Measurements from ENCODE around the gene SHLD1. TPM values are rescaled to one million over a fixed set of nuclear protein-coding genes. Genes with fewer than 3 reads are reported as not detected.
"Not testable (repeated sequence)": the region's sequence is repeated elsewhere in the genome, so short reads cannot be mapped to it uniquely, and the experiment has no call there.

SHLD1 gene
- total RNA-seq, 1 donor from 2014 or later = 3.5 TPM

GRCh38 chr20:5781367-5781766, 31.2 kb downstream of the SHLD1 start:
- DNase-seq = not testable (repeated sequence)

- DNase-seq = peak; percentile 17
Measured at GRCh38 chr20:5781798-5782750, 31.9 kb downstream of the SHLD1 start.

GRCh38 chr20:5784735-5785134, 34.5 kb downstream of the SHLD1 start:
- DNase-seq = peak; percentile 24

GRCh38 chr20:5785146-5785545, 34.9 kb downstream of the SHLD1 start:
- DNase-seq = no peak

GRCh38 chr20:5786930-5787795, 37.0 kb downstream of the SHLD1 start:
- DNase-seq = peak; percentile 63

- no peak for DNase-seq
Measured at GRCh38 chr20:5787796-5788165, 37.6 kb downstream of the SHLD1 start.

- DNase-seq = peak; percentile 93
Measured at GRCh38 chr20:5788385-5788895, 38.2 kb downstream of the SHLD1 start.

GRCh38 chr20:5789827-5790226, 39.6 kb downstream of the SHLD1 start:
- DNase-seq = no peak

- DNase-seq = no peak
Measured at GRCh38 chr20:5793916-5794315, 43.7 kb downstream of the SHLD1 start.

- DNase-seq = no peak
Measured at GRCh38 chr20:5796331-5797040, 46.3 kb downstream of the SHLD1 start.

GRCh38 chr20:5797165-5797564, 47.0 kb downstream of the SHLD1 start:
- no peak for DNase-seq

- peak; percentile 18 for DNase-seq
Measured at GRCh38 chr20:5797843-5798462, 47.8 kb downstream of the SHLD1 start.

GRCh38 chr20:5803754-5804303, 53.6 kb downstream of the SHLD1 start:
- not testable (repeated sequence) for DNase-seq

- DNase-seq = no peak
Measured at GRCh38 chr20:5806457-5807263, 56.5 kb downstream of the SHLD1 start.

GRCh38 chr20:5807431-5807830, 57.2 kb downstream of the SHLD1 start:
- DNase-seq = no peak

- no peak for DNase-seq
Measured at GRCh38 chr20:5808901-5809300, 58.7 kb downstream of the SHLD1 start.

GRCh38 chr20:5809495-5809894, 59.3 kb downstream of the SHLD1 start:
- DNase-seq = no peak

- DNase-seq = no peak
Measured at GRCh38 chr20:5810800-5811422, 60.7 kb downstream of the SHLD1 start.

GRCh38 chr20:5811746-5812145, 61.5 kb downstream of the SHLD1 start:
- DNase-seq = no peak

- no peak for DNase-seq
Measured at GRCh38 chr20:5818346-5818681, 68.1 kb downstream of the SHLD1 start.
